ENCODE results near the gene TTC7B. TPM values are rescaled to one million over a fixed set of nuclear protein-coding genes. Genes with fewer than 3 reads are reported as not detected.

TTC7B gene
- 29.2 and 40.9 TPM in 2 replicates for total RNA-seq

GRCh38 chr14:90815822-90816662 is at the start of gene TTC7B:
TSS of gene TTC7B (minus strand) at chr14:90816430. CDS start at chr14:90816295, 135 bp downstream.

Other genes with a start within 250 kb of the TTC7B start
- gene RPS6KA5, start 244.2 kb upstream of the TTC7B start, total RNA-seq: 2.6 and 3.2 TPM in 2 replicates